HG03354 (cell line): ENCODE data around the gene ABCG2.

Experiments used
- ATAC-seq: cut with Tn5 transposase; IDR thresholded peaks from one replicate; pipeline ENCODE4 v1.9.1; 2021; ENCODE audit warnings: mild to moderate bottlenecking; ENCODE audit not compliant: unreplicated experiment, poor library complexity, severe bottlenecking

ABCG2 gene

GRCh38 chr4:88158489-88159228 lies at the start of gene ABCG2:
Gene ABCG2, minus strand, starts transcription at chr4:88158639. Its CDS starts 18,644 bp downstream, at chr4:88139995.
- ATAC-seq, result peak; percentile 68

DNA sequence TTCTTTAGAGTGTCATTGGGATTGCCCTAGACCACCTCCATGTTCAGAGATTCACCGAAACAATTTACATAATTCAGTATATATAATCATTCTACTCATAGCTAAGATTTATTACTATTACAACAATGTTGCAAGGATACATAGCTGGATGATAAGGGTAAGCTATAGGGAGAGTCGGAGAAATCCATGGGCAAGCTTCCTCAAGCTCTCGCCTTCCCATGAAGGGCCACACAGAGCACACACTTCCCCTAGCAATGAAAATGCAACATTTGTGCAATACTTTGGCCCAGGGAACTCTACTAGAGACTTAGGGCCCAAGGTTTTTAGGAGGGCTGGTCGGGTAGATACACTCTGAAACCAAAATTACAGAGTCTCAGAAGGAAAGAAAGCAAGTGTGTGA lies 49.7 kb upstream of the ABCG2 start:
- no peak for ATAC-seq

- no peak for ATAC-seq
These were observed 48.7 kb upstream of the ABCG2 start for GRCh38 chr4:88207171-88207570.

DNA sequence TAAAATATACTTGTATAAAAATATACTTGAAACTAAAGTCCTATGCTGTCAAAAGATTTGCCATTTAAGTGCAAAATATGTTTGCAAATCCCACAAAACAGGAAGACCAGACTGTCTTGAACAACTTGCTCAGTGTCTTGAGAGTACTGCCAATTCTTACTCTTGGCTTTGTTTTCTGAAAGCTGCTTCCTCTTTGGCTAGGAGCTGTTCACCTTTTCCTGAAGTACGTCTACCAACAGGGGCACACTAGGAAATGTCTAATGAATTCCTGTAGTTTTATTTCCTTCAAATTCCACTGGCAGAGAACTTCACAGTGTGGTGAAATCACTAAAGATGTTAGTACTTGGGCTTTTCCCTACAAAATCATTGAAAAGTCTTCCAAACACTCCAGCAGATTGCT lies 46.4 kb upstream of the ABCG2 start:
- ATAC-seq, result no peak

DNA sequence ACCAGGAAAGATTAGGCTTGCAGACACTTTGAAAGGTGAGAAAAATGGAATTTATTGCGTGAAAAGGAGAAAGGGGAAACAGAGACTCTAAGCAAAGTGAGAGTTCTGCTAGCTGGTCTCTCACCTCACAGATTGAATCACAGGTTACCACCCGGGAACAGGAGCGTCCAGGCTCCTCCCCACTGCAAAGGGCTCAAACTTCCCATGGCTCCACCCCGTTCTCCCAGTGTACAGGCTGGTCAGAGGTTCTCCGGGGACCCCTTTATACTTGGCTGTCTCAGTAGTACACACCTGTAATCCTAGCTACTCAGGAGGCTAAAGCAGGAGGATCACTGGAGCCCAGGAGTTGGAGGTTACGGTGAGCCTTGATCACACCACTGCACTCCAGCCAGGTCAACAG lies 44.0 kb upstream of the ABCG2 start:
- ATAC-seq, result no peak

- no peak for ATAC-seq
These were observed 41.7 kb upstream of the ABCG2 start for GRCh38 chr4:88200186-88200585.

DNA sequence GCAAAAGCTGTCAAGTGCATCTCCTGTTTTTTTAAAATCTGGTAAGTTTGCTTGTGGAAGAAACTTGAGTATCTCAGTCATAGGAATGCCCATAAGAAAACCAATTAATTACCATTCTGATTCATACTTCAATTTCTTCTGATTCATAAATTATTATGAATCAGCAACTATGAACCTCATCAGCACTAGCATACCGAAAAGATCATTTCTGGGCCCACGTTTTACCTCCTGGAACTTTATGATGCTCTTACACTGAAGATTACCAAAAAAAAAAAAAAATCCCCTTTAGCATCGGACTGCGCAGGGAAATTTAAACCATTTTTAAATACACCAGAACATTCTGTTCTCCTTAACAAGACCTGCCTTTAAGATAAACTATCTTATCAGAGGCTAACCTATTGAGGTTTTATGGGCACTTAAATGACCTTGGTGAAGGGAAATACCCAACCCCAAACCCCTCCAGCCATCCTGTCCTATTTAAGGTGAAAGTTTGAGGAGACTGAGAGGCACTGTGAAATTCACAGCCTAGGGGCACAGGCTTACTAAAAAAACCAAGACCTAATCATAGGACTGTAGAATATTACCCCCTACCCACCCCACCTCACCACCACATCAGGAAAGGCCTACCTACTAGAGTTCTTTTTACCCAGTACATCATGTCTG lies 38.2 kb upstream of the ABCG2 start:
- ATAC-seq, result no peak

GRCh38 chr4:88196013-88196365 lies 37.5 kb upstream of the ABCG2 start:
- no peak for ATAC-seq

- no peak for ATAC-seq
These were observed 37.0 kb upstream of the ABCG2 start for GRCh38 chr4:88195328-88196012.

DNA sequence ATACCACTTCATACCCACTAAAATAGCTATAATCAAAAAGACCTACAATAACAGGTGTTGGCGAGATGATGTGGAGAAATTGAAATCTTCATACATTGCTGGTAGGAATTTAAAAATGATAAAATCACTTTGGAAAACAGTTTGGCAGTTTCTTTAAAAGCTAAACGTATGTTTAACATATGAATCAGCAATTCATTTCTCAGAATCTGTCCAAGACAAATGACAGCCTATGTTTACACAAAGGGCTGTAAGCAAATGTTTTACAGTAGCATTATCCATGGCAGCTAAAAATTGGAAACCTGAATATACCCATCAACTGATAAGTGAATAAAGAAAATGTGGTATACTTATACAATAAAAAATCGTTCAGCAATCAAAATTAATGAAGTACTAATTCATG lies 33.0 kb upstream of the ABCG2 start:
- ATAC-seq, result no peak

- no peak for ATAC-seq
These were observed 31.6 kb upstream of the ABCG2 start for GRCh38 chr4:88189881-88190585.

GRCh38 chr4:88189418-88189738 lies 30.9 kb upstream of the ABCG2 start:
- ATAC-seq, result no peak

DNA sequence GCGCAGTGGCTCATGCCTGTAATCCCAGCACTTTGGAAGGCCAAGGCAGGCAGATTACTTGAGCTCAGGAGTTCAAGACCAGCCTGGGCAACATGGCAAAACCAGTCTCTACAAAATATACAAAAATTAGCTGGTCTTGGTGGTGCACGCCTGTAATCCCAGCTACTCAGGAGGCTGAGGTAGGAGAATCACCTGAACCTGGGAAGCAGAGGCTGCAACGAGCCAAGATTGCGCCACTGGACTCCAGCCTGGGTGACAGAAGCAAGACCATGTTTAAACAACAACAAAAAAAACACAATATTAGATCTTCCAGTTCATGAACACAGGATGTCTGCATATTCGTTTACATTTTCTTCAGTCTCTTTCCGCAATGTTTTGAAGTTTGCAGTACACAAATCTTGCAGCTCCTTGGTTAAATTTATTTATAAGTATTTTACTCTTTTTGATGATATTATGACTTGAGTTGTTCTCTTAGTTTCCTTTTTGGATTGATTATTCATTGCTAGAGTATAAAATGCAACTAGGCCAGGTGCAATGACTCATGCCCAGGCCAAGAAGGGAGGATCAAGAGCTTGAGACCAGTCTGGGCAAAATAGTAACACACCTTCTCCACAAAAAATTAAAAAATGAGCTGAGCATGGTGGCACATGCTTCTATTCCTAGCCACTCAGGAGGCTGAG lies 30.4 kb upstream of the ABCG2 start:
- ATAC-seq, result no peak

GRCh38 chr4:88187766-88188165 lies 29.3 kb upstream of the ABCG2 start:
- ATAC-seq, result no peak

DNA sequence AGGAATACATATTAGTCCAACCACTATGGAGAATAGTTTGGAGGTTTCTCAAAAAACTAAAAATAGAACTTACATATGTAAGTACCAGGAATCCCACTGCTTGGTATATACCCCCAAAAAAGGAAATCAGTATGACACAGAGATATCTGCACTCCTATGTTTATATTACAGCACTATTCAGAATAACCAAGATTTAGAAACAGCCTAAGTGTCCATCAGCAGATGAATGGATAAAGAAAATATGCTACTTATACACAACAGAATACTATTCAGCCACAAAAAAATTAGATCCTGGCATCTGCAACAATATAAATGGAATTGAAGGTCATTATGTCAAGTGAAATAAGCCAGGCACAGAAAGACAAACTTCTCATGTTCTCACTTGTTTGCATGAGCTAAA lies 27.5 kb upstream of the ABCG2 start:
- no peak for ATAC-seq

DNA sequence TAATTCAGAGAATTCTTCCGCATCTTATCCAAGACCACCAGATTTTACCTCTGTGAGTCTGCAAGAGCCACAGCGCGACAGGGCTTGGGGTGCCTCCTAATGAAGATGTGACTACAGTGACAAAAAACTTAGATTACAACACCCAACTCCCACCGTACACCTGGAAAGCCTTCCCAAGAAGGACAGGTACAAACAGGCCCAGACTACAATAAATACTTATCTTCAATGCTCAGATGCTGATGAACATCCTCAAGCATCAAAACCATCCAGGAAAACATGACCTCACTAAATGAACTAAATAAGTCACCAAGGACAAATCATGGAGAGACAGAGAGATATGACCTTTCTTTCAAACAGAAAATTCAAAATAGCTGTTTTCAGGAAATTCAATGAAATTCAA lies 20.8 kb upstream of the ABCG2 start:
- no peak for ATAC-seq

GRCh38 chr4:88178626-88179231 lies 20.3 kb upstream of the ABCG2 start:
- ATAC-seq, result no peak

DNA sequence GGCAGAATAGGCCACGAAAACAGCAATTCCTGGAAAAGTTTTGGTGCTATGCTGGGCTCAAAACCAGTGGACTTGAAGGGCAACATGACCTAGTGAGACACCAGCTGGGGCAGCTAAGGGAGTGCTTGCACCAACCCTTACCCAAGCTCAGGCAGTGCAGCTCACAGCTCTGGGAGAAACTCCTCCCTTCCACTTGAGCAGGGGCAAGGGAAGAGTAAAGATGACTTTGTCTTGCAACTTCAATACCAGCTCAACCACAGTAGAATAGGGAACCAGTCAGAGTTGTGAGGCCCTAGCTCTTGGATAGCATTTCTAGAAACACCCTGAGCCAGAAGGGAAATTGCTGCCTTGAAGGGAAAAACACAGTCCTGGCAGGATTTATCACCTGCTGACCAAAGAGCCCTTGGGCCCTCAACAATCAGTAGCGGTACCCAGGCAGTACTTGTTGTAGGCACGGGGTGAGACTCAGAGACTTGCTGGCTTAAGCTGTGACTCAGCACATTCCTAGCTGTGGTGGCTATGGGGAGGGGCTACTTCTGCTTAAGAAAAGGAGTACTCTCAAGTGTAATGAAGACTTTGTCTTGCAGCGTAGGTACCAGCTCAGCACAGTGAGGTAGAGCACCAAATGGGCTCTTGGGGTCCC lies 19.7 kb upstream of the ABCG2 start:
- no peak for ATAC-seq

DNA sequence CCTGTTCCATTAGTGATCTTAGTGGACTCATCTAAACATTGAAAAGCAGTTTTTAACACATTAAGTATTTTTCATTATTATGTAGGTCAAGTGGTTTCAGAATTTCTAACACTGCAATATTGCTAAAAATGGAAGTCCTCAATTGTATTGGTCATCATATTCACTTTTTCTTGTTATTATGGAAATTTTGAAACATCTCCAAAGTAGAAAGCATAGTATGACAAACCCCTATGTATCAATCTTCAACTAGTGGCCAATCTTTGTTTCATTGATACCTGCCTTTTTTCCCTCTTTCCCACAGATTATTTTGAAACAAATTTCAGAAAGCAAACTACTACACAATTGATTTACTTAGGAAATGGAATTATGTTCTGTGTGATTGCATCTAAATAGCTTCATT lies 14.5 kb upstream of the ABCG2 start:
- no peak for ATAC-seq
